GM12892 (cell line): Measurements from ENCODE around the gene DVL3.

Source experiments
- DNase-seq: peaks from one replicate; pipeline ENCODE4 v3.0.0; 2011; ENCODE audit not compliant: insufficient read length
- FAIRE-seq: peaks from 2 replicates; lab custom pipeline; 2011; peaks lifted over from hg19 to GRCh38; lab: Jason Lieb, UNC
- POLR2A ChIP-seq: IDR thresholded peaks from 2 replicates; pipeline ENCODE4 v1.6.1; 2011; ENCODE audit warnings: low read depth, low read length, control low read depth
- POLR2AphosphoS5 ChIP-seq: IDR thresholded peaks from 2 replicates; pipeline ENCODE4 v1.6.1; 2011; ENCODE audit warnings: low read depth, low read length, control low read depth
- TAF1 ChIP-seq: IDR thresholded peaks from 2 replicates; pipeline ENCODE4 v1.6.1; 2011; ENCODE audit warnings: low read depth, mild to moderate bottlenecking, control low read depth, low read length, borderline replicate concordance

Gene DVL3

DNA sequence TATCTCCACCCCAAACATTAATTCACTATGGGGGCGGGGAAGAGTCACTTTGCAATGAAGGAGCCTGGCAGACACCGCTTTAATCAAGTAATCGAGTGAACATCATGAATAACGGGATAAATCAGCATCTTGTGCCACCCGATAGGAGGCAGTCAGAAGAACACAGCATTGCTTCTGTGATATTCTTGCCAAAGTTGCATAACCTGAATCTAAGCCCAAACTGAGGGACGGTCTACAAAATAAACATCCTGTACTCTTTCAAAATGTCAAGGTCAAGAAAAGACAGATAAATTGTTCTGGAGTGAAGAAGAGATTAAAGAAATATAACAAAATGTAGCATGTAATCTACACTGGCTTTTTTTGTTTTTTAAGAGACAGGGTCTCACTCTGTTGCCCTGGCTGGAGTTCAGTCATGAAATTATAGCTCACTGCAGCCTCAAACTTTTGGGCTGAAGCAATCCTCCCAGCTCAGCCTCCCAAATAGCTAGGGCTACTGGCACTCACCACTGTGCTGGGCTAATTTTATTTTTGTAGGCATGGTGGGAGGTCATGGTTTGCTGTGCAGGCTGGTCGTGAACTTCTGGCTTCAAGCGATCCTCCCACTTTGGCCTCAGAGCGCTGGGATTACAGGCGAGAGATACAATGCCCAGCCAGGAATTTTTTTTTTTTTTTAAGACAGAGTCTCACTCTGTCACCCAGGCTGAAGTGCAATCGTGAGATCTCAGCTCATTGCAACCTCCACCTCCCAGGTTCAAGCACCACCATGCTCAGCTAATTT is 54.2 kb downstream of the DVL3 start:
- FAIRE-seq, result no peak
- no peak for DNase-seq
- TF ChIP-seq POLR2A (no peak), POLR2AphosphoS5 (no peak), TAF1 (no peak)

DNA sequence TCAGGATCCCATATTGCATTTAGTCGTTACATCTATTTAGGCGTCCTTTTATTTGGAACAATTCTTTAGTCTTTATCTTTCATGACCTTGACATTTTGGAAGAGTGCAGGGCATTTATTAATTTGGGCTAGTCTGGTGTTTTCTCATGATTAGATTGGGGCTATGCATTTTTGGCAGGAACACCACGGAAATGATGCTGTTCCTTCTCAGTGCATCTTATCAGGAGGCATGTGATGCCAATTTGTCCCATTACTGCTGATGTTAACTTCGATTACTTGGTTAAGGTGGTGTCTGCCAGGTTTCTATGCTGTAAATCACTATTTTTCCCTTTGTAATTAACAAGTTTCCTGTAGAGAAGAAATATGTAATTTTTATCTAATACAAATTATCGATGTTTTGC is 56.1 kb downstream of the DVL3 start:
- DNase-seq, result no peak
- no peak for FAIRE-seq
- TF ChIP-seq POLR2AphosphoS5 (no peak), TAF1 (no peak), POLR2A (no peak)

DNA sequence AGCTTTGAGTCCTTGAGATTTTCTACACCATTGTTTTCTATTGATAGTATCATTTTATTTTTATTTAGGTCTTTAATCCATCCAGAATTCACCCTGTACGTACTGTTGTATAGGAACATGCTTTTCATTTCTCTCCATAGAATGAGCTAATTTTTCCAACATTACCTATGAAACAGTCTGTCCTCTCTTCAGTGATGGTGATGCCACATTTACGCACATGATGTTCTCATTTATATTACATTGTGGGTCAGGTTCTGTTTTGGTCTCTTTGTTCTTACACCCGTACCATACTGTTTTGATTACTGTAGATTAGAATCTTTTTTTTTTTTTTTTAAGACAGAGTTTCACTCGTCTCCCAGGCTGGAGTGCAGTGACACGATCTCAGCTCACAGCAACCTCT is 56.5 kb downstream of the DVL3 start:
- no peak for DNase-seq
- no peak for FAIRE-seq

DNA sequence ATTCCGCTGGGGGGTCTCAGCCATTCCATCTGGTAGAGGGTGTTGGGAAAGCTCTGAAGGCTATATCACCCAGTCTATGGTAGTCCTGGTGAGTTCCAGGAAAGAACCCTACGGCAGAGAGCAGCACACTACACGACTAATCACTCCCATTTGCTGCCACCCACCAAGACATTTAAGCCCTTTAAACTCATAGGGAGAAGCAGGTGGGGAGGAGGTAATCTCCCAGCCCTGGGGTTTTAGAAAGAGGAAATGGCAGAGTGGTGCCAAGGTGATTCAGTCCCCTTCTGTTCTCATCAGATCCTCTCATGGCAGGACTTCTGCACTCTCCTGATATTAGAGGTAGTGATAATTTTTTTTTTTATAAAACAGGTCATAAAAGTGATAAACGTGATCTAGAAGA is 63.6 kb downstream of the DVL3 start:
- DNase-seq (no peak), FAIRE-seq (no peak)
- TF ChIP-seq POLR2AphosphoS5, result no peak
- no peak for TF ChIP-seq TAF1
- no peak for TF ChIP-seq POLR2A

More for the DNA sequence above, 56.5 kb downstream of the DVL3 start:
- no peak for TF ChIP-seq POLR2AphosphoS5
- TF ChIP-seq POLR2A, result no peak

DNA sequence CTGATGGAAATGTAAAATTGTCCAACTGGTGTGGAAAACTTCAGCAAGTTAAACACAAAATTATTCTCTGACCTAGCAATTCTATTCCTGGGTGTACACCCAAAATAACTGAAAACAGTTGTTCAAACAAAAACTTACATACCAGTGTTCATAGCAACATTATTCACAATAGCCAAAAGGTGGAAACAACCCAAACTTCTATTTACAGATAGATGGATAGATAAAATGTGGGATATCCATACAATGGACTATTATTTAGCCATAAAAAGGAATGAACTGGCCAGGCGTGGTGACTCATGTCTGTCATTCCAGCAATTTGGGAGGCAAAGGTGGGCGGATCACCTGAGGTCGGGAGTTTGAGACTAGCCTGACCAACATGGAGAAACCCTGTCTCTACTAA is 67.3 kb downstream of the DVL3 start:
- FAIRE-seq (no peak), DNase-seq (no peak)
- TF ChIP-seq POLR2AphosphoS5 (no peak), TAF1 (no peak), POLR2A (no peak)
